Left ventricle myocardium inferior (tissue), 1 donor: ENCODE results near the gene DPYSL3. TPM values are rescaled to one million over a fixed set of nuclear protein-coding genes. Genes with fewer than 3 reads are reported as not detected.
A peak's percentile ranks its signal among the peaks of the same experiment; 100 is the strongest.

Experiments used
- DNase-seq: peaks from one replicate; pipeline ENCODE4 v3.0.0-alpha.2; 2020
- H3K27ac ChIP-seq: fragments of 200-600 bp; replicated peaks from 2 replicates; pipeline ENCODE4 v1.8.0; 2021
- H3K27me3 ChIP-seq: fragments of 200-600 bp; 2 replicates; pipeline ENCODE4 v1.8.0; 2021; ENCODE audit warnings: low read depth
- H3K36me3 ChIP-seq: fragments of 200-600 bp; 2 replicates; pipeline ENCODE4 v1.8.0; 2021
- H3K4me1 ChIP-seq: fragments of 200-600 bp; 2 replicates; pipeline ENCODE4 v1.8.0; 2021
- H3K4me3 ChIP-seq: fragments of 200-600 bp; 2 replicates; pipeline ENCODE4 v1.8.0; 2021; ENCODE audit warnings: mild to moderate bottlenecking, moderate library complexity
- H3K9me3 ChIP-seq: fragments of 200-600 bp; replicated peaks from 2 replicates; pipeline ENCODE4 v1.8.0; 2021
- intact Hi-C: fragments of 100-400 bp; cut with micrococcal nuclease; formaldehyde crosslinking; loops from one replicate; pipeline ENCODE4 v1.11.0; 2022
- total RNA-seq: library from RNA; stranded (reverse); fragmentation: NEBNext Ultra II Directional; extraction: Animal tissue kit (Norgen Biotek cat#: 25700); gene quantifications from one replicate; pipeline ENCODE4 v1.2.1, GENCODE V29; 2021
- TF ChIP-seq, protein P1 (sequence below): fragments of 200-600 bp; IDR thresholded peaks from 2 replicates; pipeline ENCODE4 v1.8.0; 2021; ENCODE audit warnings: antibody characterized with exemption, mild to moderate bottlenecking, borderline replicate concordance
- donor health status: DM: no; HTN: yes; CAD: no; lungs with severe emphysema.

The DPYSL3 gene
- total RNA-seq, 1 donor from 2014 or later: 20.7 TPM

DNA sequence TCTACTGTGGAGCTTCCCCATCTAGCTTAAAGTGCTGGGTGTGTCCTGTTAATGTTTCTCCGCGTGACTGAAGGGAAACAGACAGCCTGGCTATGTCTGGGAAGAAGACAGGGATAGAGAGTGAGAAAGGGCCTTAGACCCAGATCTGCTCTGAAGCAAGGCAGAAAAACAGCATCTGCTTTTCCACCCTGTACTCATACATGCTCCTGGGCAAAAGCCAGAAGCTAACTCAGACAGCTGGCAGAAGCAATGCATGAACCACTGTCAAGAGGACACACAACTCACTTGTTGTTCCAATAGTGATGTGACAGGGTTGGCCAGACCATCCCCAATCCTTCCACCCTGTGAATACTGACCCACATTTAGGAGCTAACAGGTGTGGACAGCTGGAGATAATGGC, 63.3 kb downstream of the DPYSL3 start:
- H3K4me1 ChIP-seq: no peaks in the 10 kb centered on the region

DNA sequence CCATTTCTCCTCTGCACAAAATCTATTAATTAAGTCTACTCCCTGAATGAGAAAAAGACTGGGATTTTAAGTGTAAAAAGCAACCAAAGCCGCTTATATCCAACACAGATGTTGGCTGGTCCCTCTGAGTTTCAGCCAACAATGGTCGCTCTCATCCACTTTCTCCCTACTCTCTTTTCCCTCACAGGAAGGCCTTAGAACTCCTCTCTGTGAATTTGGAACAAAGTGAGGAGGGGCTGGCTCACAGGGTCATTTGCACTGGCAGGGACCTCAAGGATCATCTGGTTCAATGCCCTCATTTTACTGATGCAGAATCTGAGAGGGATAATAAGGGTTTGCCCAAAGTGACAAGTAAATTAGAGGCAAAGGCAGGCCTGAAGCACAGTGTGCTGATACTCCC, 64.0 kb downstream of the DPYSL3 start:
- Histone ChIP-seq H3K9me3 (no peaks in the 10 kb centered on the region), H3K4me3 (no peak overlapping the region), H3K27me3 (no peaks in the 10 kb centered on the region), H3K27ac (peak overlapping the region; percentile 69), H3K4me1 (no peaks in the 10 kb centered on the region), H3K36me3 (no peaks in the 10 kb centered on the region)
- TF ChIP-seq, protein P1, sequence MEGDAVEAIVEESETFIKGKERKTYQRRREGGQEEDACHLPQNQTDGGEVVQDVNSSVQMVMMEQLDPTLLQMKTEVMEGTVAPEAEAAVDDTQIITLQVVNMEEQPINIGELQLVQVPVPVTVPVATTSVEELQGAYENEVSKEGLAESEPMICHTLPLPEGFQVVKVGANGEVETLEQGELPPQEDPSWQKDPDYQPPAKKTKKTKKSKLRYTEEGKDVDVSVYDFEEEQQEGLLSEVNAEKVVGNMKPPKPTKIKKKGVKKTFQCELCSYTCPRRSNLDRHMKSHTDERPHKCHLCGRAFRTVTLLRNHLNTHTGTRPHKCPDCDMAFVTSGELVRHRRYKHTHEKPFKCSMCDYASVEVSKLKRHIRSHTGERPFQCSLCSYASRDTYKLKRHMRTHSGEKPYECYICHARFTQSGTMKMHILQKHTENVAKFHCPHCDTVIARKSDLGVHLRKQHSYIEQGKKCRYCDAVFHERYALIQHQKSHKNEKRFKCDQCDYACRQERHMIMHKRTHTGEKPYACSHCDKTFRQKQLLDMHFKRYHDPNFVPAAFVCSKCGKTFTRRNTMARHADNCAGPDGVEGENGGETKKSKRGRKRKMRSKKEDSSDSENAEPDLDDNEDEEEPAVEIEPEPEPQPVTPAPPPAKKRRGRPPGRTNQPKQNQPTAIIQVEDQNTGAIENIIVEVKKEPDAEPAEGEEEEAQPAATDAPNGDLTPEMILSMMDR: no peak
- intact Hi-C loops: no loop called here
- DNase-seq: no peak

More for the DNA sequence above, 63.3 kb downstream of the DPYSL3 start:
- peak; percentile 36 for DNase-seq
- TF ChIP-seq, protein P1: no peak
- peaks cover 3% of the 10 kb centered on the region for H3K27me3 ChIP-seq
- no peak overlapping the region for H3K4me3 ChIP-seq
- H3K36me3 ChIP-seq: no peaks in the 10 kb centered on the region
- intact Hi-C loops: no loop called here
- H3K9me3 ChIP-seq: no peaks in the 10 kb centered on the region
- peak overlapping the region; percentile 69 for H3K27ac ChIP-seq

DNA sequence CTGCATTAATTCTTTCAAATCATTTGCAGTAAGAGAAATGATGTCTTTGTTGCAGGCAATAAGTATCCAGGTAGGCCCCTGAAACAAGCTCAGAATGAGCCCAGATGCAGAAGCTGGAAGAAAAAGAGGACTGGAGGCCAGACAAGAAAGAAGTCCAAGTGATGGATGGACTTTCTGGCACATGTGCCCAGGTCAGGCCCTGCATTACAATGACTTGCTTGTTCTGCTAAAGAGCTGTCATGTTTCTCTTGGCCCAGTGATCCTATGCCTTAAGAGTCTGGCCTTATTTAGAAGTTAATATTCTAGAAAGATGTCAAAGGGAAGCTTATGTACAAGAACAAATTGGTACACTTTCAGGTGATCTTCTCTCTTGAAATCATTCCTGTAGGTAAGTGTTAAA, 64.8 kb downstream of the DPYSL3 start:
- H3K4me1 ChIP-seq: no peaks in the 10 kb centered on the region
- DNase-seq: no peak
- no peaks in the 10 kb centered on the region for H3K27me3 ChIP-seq
- H3K4me3 ChIP-seq: no peak overlapping the region
- H3K36me3 ChIP-seq: no peaks in the 10 kb centered on the region
- TF ChIP-seq, protein P1: no peak
- H3K27ac ChIP-seq: peak overlapping the region; percentile 69
- intact Hi-C loops: no loop called here
- no peaks in the 10 kb centered on the region for H3K9me3 ChIP-seq

DNA sequence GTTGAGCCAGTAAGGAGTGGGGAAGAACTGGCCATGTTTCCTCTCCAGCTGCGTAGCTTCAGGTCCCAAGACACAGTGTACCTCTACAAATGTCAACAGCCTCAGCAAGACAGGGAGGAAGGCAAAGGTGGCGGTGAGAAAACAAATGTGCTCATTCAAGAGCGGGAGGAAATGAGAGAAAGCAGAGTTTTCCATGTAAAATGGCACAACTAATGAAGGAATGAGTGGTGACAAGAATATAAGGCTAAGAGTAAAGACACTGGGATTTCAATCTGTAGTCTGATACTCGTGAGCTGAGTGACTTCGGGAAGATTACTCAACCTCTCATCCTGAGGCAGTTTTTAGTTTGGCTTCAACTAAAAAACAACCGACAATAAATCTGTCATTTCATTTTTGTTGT, 67.6 kb downstream of the DPYSL3 start:
- TF ChIP-seq, protein P1: no peak
- intact Hi-C loops: no loop called here
- H3K9me3 ChIP-seq: no peaks in the 10 kb centered on the region
- H3K36me3 ChIP-seq: no peaks in the 10 kb centered on the region
- DNase-seq: no peak
- H3K27ac ChIP-seq: peak overlapping the region; percentile 16
- peaks cover 6% of the 10 kb centered on the region for H3K4me1 ChIP-seq
- H3K4me3 ChIP-seq: no peak overlapping the region
- no peaks in the 10 kb centered on the region for H3K27me3 ChIP-seq

DNA sequence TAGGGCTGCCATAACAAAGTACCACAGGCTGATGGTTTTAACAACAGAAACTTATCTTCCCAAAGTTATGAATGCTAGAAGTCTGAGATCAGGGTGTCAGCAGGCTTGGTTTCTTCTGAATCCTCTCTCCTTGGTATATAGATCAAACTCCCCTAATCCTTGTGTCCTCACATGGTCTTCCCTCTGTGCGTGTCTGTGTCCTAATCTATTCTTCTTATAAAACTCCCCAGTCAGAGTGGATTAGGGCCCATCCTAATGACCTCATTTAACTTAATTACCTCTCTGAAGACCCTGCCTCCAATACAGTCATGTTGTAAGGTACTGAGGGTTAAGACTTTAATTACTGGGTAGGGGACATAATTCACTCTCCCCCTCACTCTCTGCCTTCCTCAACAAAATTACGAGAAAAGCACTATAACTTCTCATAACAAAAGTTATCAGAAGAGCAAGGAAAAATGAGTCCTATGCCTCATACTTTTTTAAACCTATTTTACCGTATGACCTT, 68.6 kb downstream of the DPYSL3 start:
- intact Hi-C loops: no loop called here
- no peaks in the 10 kb centered on the region for H3K36me3 ChIP-seq
- TF ChIP-seq, protein P1: no peak
- DNase-seq: no peak
- peaks cover 13% of the 10 kb centered on the region for H3K4me1 ChIP-seq
- no peaks in the 10 kb centered on the region for H3K27me3 ChIP-seq
- no peak overlapping the region for H3K4me3 ChIP-seq
- no peaks in the 10 kb centered on the region for H3K9me3 ChIP-seq
- H3K27ac ChIP-seq: peak overlapping the region; percentile 16

DNA sequence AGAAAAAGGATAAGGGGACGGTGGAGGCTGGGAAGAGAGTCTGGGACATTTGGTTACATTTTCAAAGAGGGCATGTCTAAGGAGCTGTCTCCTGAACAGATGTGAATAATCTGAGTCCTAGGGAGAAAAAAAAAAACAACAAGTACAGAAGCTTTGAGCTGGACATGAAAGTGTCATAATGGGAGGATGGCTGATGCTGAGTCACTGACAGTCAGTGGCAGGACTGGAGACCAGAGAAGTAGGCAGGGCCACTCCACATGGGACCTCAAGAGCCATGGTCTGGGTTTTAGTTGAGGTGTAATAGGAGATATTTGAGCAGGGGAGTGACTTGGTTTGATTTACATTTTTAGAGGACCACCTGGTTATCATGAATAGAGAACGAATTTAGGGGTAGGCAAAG, 70.6 kb downstream of the DPYSL3 start:
- H3K4me1 ChIP-seq: peaks cover 26% of the 10 kb centered on the region
- no peak overlapping the region for H3K4me3 ChIP-seq

More for the DNA sequence above, 70.6 kb downstream of the DPYSL3 start:
- no peaks in the 10 kb centered on the region for H3K9me3 ChIP-seq
- intact Hi-C loops: no loop called here
- no peak overlapping the region for H3K27ac ChIP-seq
- no peaks in the 10 kb centered on the region for H3K27me3 ChIP-seq
- H3K36me3 ChIP-seq: no peaks in the 10 kb centered on the region
- TF ChIP-seq, protein P1: no peak
- DNase-seq: no peak
